Esophagus muscularis mucosa (tissue), 4 donors: Measurements from ENCODE around the gene MAGEB1. TPM values are rescaled to one million over a fixed set of nuclear protein-coding genes. Genes with fewer than 3 reads are reported as not detected.

Source experiments
- DNase-seq: peaks from one replicate; pipeline ENCODE4 v3.0.0-alpha.2; 2017; ENCODE audit errors: extremely low spot score
- H3K27ac ChIP-seq, 4 donors: fragments of 200-600 bp; sonication (generic); replicated peaks in 1 of 4; 1 replicate in 3 of 4; 2 replicates in 1 of 4; pipeline ENCODE4 v1.5.1; 2016 to 2019; ENCODE audit warnings: mild to moderate bottlenecking in 1 of 4
- H3K27me3 ChIP-seq, 4 donors: fragments of 200-600 bp; sonication (generic); one replicate each; pipeline versions ENCODE4 v1.5.1 to v1.6.0; 2016 to 2019
- H3K36me3 ChIP-seq, 4 donors: fragments of 200-600 bp; sonication (generic); one replicate each; pipeline ENCODE4 v1.5.1; 2016 to 2019
- H3K4me1 ChIP-seq, 4 donors: fragments of 200-600 bp; sonication (generic); one replicate each; pipeline ENCODE4 v1.5.1; 2016 to 2019
- H3K4me3 ChIP-seq, 4 donors: fragments of 200-600 bp; sonication (generic); 1 replicate in 2 of 4; 2 replicates in 2 of 4; pipeline ENCODE4 v1.5.1; 2016 to 2019; ENCODE audit warnings: mild to moderate bottlenecking in 4 of 4, moderate library complexity in 1 of 4
- H3K9me3 ChIP-seq, 4 donors: fragments of 200-600 bp; sonication (generic); 1 replicate in 3 of 4; 2 replicates in 1 of 4; pipeline ENCODE4 v1.5.1; 2016 to 2019
- CTCF ChIP-seq, 3 experiments: fragments of 200-600 bp in 2 of 3; fragments of 450-650 bp in 1 of 3; sonication (generic) in 2 of 3; IDR thresholded peaks; one replicate each; pipeline ENCODE4 v1.5.1; 2017 to 2019; ENCODE audit warnings: antibody characterized with exemption in 3 of 3, mild to moderate bottlenecking in 2 of 3, moderate library complexity in 1 of 3
- EP300 ChIP-seq: sonication (generic); formaldehyde crosslinking; IDR thresholded peaks from one replicate; pipeline ENCODE4 v1.6.1; 2017; ENCODE audit warnings: antibody characterized with exemption
- POLR2A ChIP-seq: fragments of 450-650 bp; IDR thresholded peaks from one replicate; pipeline ENCODE4 v1.6.1; 2017; ENCODE audit warnings: antibody characterized with exemption, moderate library complexity, mild to moderate bottlenecking, low read depth
- POLR2AphosphoS5 ChIP-seq, 2 donors: sonication (generic); formaldehyde crosslinking; IDR thresholded peaks; one replicate each; pipeline ENCODE4 v1.6.1; 2017; ENCODE audit warnings: antibody characterized with exemption in 2 of 2
- WGBS: methylation state at CpG from one replicate; pipeline ENCODE4 v1.1.5; 2018; 5-methylcytosine and 5-hydroxymethylcytosine counted together
- intact Hi-C: fragments of 100-400 bp; cut with DNase I; formaldehyde crosslinking; loops from one replicate; pipeline ENCODE4 v1.15.1; 2023
- total RNA-seq, 4 donors: library from RNA; depleted of rRNA; stranded (reverse); fragments of >200 nt; gene quantifications; one replicate each; pipeline versions ENCODE4 v1.1.0 to v1.2.1, GENCODE V29; 2016

MAGEB1 gene
- total RNA-seq, 4 donors from 2014 or later = not detected

- DNase-seq = no peak
- intact Hi-C loops = no loop called here
- no peaks in the 10 kb centered on the region for H3K9me3 ChIP-seq
- H3K4me3 ChIP-seq = no peak overlapping the region
- TF ChIP-seq EP300 (no peak), POLR2AphosphoS5 (IDR thresholded peaks at IDR 0.05) (no peak), POLR2A (no peak), CTCF (IDR thresholded peaks at IDR 0.05) (no peak)
- H3K36me3 ChIP-seq = no peaks in the 10 kb centered on the region
- no peaks in the 10 kb centered on the region for H3K27me3 ChIP-seq
- no peak overlapping the region for H3K27ac ChIP-seq
- H3K4me1 ChIP-seq = peaks cover 0 to 7% (median 3%) of the 10 kb centered on the region in 4 donors
Observed at GRCh38 chrX:30282527-30282926, 35.6 kb downstream of the MAGEB1 start.

- Histone ChIP-seq H3K36me3 (no peaks in the 10 kb centered on the region), H3K4me3 (no peak overlapping the region), H3K4me1 (peaks cover 0 to 7% (median 3%) of the 10 kb centered on the region in 4 donors), H3K9me3 (no peaks in the 10 kb centered on the region), H3K27me3 (no peaks in the 10 kb centered on the region), H3K27ac (peak overlapping the region in 1 of 4 donors; percentile 54)
- no peak for TF ChIP-seq POLR2A
- TF ChIP-seq POLR2AphosphoS5 (IDR thresholded peaks at IDR 0.05) = peak in 1 of 2 donors; percentile 49
- 51% methylated on average over 3 of the region's 3 CpGs for WGBS
- intact Hi-C loops = no loop called here
- no peak for DNase-seq
Observed at GRCh38 chrX:30283456-30284200, 36.7 kb downstream of the MAGEB1 start.

- no peaks in the 10 kb centered on the region for H3K27me3 ChIP-seq
- WGBS = 61% methylated on average over 5 of the region's 5 CpGs
- no peak for TF ChIP-seq POLR2AphosphoS5 (IDR thresholded peaks at IDR 0.05)
- TF ChIP-seq EP300 = no peak
- no peak for TF ChIP-seq POLR2A
- TF ChIP-seq CTCF (IDR thresholded peaks at IDR 0.05) = no peak
- no peaks in the 10 kb centered on the region for H3K9me3 ChIP-seq
- no peak overlapping the region for H3K4me3 ChIP-seq
- H3K4me1 ChIP-seq = no peaks in the 10 kb centered on the region
- intact Hi-C loops = no loop called here
- H3K36me3 ChIP-seq = no peaks in the 10 kb centered on the region
- DNase-seq = no peak
- H3K27ac ChIP-seq = no peak overlapping the region
Observed at GRCh38 chrX:30296408-30297254, 49.7 kb downstream of the MAGEB1 start.

GRCh38 chrX:30301208-30301607, 54.3 kb downstream of the MAGEB1 start:
- no peaks in the 10 kb centered on the region for H3K9me3 ChIP-seq
- H3K4me3 ChIP-seq = no peak overlapping the region
- H3K27ac ChIP-seq = no peak overlapping the region
- DNase-seq = no peak
- H3K4me1 ChIP-seq = no peaks in the 10 kb centered on the region
- H3K36me3 ChIP-seq = no peaks in the 10 kb centered on the region
- H3K27me3 ChIP-seq = no peaks in the 10 kb centered on the region
- TF ChIP-seq EP300 (no peak), POLR2A (no peak), CTCF (IDR thresholded peaks at IDR 0.05) (no peak), POLR2AphosphoS5 (IDR thresholded peaks at IDR 0.05) (no peak)
- intact Hi-C loops = no loop called here

Other genes with a start within 250 kb of the MAGEB1 start
- not detected for gene MAGEB2, start 31.6 kb upstream of the MAGEB1 start, total RNA-seq
- gene MAGEB3, start 16.5 kb upstream of the MAGEB1 start, total RNA-seq = not detected
- not detected for gene MAGEB4, start 5.1 kb upstream of the MAGEB1 start, total RNA-seq
- gene NR0B1, start 62.2 kb downstream of the MAGEB1 start, total RNA-seq = not detected